GM12878 (cell line): ENCODE data around the gene KMT2B. TPM values are rescaled to one million over a fixed set of nuclear protein-coding genes. Genes with fewer than 3 reads are reported as not detected.

Experiments
- ATF7 ChIP-seq: fragments of 450-650 bp; IDR thresholded peaks from 2 replicates; pipeline ENCODE4 v1.6.1; 2016; ENCODE audit warnings: low read depth, mild to moderate bottlenecking
- BHLHE40 ChIP-seq, 2 experiments: fragments of 450-650 bp in 1 of 2; IDR thresholded peaks; 2 replicates each; pipeline ENCODE4 v1.6.1; 2011 to 2017; ENCODE audit warnings: low read depth in 2 of 2, borderline replicate concordance in 1 of 2, improper control_type of control experiment in 1 of 2, low read length in 1 of 2, mild to moderate bottlenecking in 1 of 2
- CBX5 ChIP-seq: sonication (generic); IDR thresholded peaks from 2 replicates; pipeline ENCODE4 v1.6.1; 2016; ENCODE audit warnings: low read depth, moderate library complexity, mild to moderate bottlenecking, inconsistent platforms
- CEBPZ ChIP-seq: fragments of 150-350 bp; IDR thresholded peaks from 2 replicates; pipeline ENCODE4 v1.6.1; 2016; ENCODE audit warnings: low read depth, low read length
- CTCF ChIP-seq, 3 experiments: IDR thresholded peaks in 2 of 3; conservative IDR thresholded peaks in 1 of 3; 2 replicates each; pipeline ENCODE4 v1.5.1; 2011; ENCODE audit warnings: low read depth in 3 of 3, low read length in 3 of 3, mild to moderate bottlenecking in 3 of 3, control low read depth in 2 of 3, moderate library complexity in 2 of 3, inconsistent platforms in 1 of 3, mixed read lengths in 1 of 3; ENCODE audit not compliant: control insufficient read depth in 2 of 3, insufficient read depth in 1 of 3; ENCODE audit errors: extremely low read depth in 1 of 3
- ELK1 ChIP-seq: IDR thresholded peaks from 2 replicates; pipeline ENCODE4 v1.6.1; 2012; ENCODE audit warnings: low read depth, low read length, improper control_type of control experiment
- ESRRA ChIP-seq: IDR thresholded peaks from 2 replicates; pipeline ENCODE4 v1.6.1; 2012; ENCODE audit warnings: mild to moderate bottlenecking, low read length, improper control_type of control experiment
- ETV6 ChIP-seq, 2 experiments: fragments of 450-650 bp in 1 of 2; IDR thresholded peaks in 1 of 2; conservative IDR thresholded peaks in 1 of 2; 2 replicates each; pipeline ENCODE4 v1.6.1; 2014; ENCODE audit warnings: antibody characterized with exemption in 1 of 2, borderline replicate concordance in 1 of 2, low read depth in 1 of 2, mild to moderate bottlenecking in 1 of 2, moderate library complexity in 1 of 2
- IKZF2 ChIP-seq, 2 experiments: fragments of 450-650 bp; IDR thresholded peaks; 2 replicates each; pipeline ENCODE4 v1.6.1; 2017; ENCODE audit warnings: mild to moderate bottlenecking in 2 of 2, moderate library complexity in 2 of 2
- MYB ChIP-seq: fragments of 150-350 bp; IDR thresholded peaks from 2 replicates; pipeline ENCODE4 v1.6.1; 2014; ENCODE audit warnings: mild to moderate bottlenecking, low read depth, low read length, borderline replicate concordance
- NBN ChIP-seq: fragments of 450-650 bp; IDR thresholded peaks from 2 replicates; pipeline ENCODE4 v1.6.1; 2016
- PBX3 ChIP-seq: IDR thresholded peaks from 2 replicates; pipeline ENCODE4 v1.6.1; 2011; ENCODE audit warnings: mild to moderate bottlenecking, low read depth, low read length, moderate library complexity; ENCODE audit not compliant: insufficient replicate concordance
- POLR2AphosphoS2 ChIP-seq: IDR thresholded peaks from 2 replicates; pipeline ENCODE4 v1.6.1; 2011; ENCODE audit warnings: low read depth, mild to moderate bottlenecking, low read length, improper control_type of control experiment, moderate library complexity
- ZNF384 ChIP-seq: IDR thresholded peaks from 2 replicates; pipeline ENCODE4 v1.6.1; 2012; ENCODE audit warnings: low read depth, mild to moderate bottlenecking, low read length, improper control_type of control experiment, borderline replicate concordance
- ZNF687 ChIP-seq: fragments of 450-650 bp; IDR thresholded peaks from 2 replicates; pipeline ENCODE4 v1.6.1; 2017; ENCODE audit warnings: mild to moderate bottlenecking, moderate library complexity
- polyA plus RNA-seq, 11 experiments: library from polyadenylated mRNA; depleted of rRNA in 4 of 11; unstranded in 6 of 11; stranded (reverse) in 5 of 11; fragments of >200 nt; fragmentation: Nextera tagmentation in 4 of 11; fragmentation: Illumina TruSeq in 1 of 11; extraction: Ambion mirVana in 4 of 11; extraction: Trizol in 1 of 11; gene quantifications; 1 replicate in 1 of 11; 2 replicates in 10 of 11; pipeline versions ENCODE4 v1.2.1 to v1.2.3, GENCODE V29; 2011 to 2016; ENCODE audit warnings: inconsistent platforms in 2 of 11, missing spikeins in 2 of 11, low read depth in 1 of 11
- total RNA-seq, 4 experiments: library from RNA; depleted of rRNA in 3 of 4; stranded (reverse); fragments of >200 nt in 3 of 4; fragmentation: Illumina TruSeq in 1 of 4; extraction: Trizol in 1 of 4; gene quantifications; 2 replicates each; pipeline versions ENCODE4 v1.2.1 to v1.2.3, GENCODE V29; 2013 to 2021

Gene KMT2B
- total and polyA plus RNA-seq, 10 of the 15 experiments (the other 5 are each of a cell fraction or from before 2014, with no cell fraction given) = 0.71 to 35.6 (median 6.0) TPM

GRCh38 chr19:35748106-35749020, 30.6 kb downstream of the KMT2B start, which contains the start of gene LIN37 (continued):
- peak; percentile 31; the same call in 1 of the 2 replicates for TF ChIP-seq ZNF687
- no peak for TF ChIP-seq MYB
- TF ChIP-seq ESRRA = peak; percentile 74; the same call in 1 of the 2 replicates
- no peak for TF ChIP-seq ETV6 (conservative IDR thresholded peaks at IDR 0.05 in 1 of 2, IDR thresholded peaks at IDR 0.05 in 1 of 2; ENCODE audit: borderline replicate concordance in 1 of 2, low read depth in 1 of 2)
- 0 out of 2 replicates have a peak, but pooled peaks have one; percentile 54 for TF ChIP-seq POLR2AphosphoS2
- peak; percentile 86 for TF ChIP-seq ELK1
- TF ChIP-seq CTCF (IDR thresholded peaks at IDR 0.05 in 2 of 3, conservative IDR thresholded peaks at IDR 0.05 in 1 of 3; ENCODE audit: control insufficient read depth in 2 of 3, extremely low read depth in 1 of 3, insufficient read depth in 1 of 3, low read depth in 3 of 3, low read length in 3 of 3) = no peak
- peak; percentile 55 for TF ChIP-seq NBN
- no peak for TF ChIP-seq ZNF384
- peak; percentile 70 for TF ChIP-seq CEBPZ
- TF ChIP-seq BHLHE40 (IDR thresholded peaks at IDR 0.05; ENCODE audit: borderline replicate concordance in 1 of 2, low read depth in 2 of 2, low read length in 1 of 2) = peak in 1 of 2 experiments; percentile 34; a peak in 1 of 4 replicates
- no peak for TF ChIP-seq CBX5
- TF ChIP-seq PBX3 = peak; percentile 99
- TF ChIP-seq ATF7 = peak; percentile 70
- no peak for TF ChIP-seq IKZF2 (IDR thresholded peaks at IDR 0.05)
